HL-60 (cell line): ENCODE measurements around the gene TACR1.

Experiments
- DNase-seq, 2 experiments: peaks; one replicate each; pipeline ENCODE4 v3.0.0-alpha.2; 2010 to 2020; ENCODE audit warnings: low read depth in 1 of 2, low spot score in 1 of 2
- H3K27ac ChIP-seq: fragments of 250-450 bp; sonication (Bioruptor Pico); replicated peaks from 2 replicates; pipeline ENCODE4 v1.5.1; 2020; ENCODE audit warnings: mild to moderate bottlenecking, moderate library complexity
- H3K27me3 ChIP-seq: fragments of 250-450 bp; sonication (Bioruptor Pico); 2 replicates; pipeline ENCODE4 v1.5.1; 2021; ENCODE audit warnings: mild to moderate bottlenecking, moderate library complexity; ENCODE audit not compliant: insufficient read depth, poor library complexity, severe bottlenecking
- H3K4me3 ChIP-seq: replicated peaks from 2 replicates; pipeline ENCODE4 v1.5.1; 2011; ENCODE audit warnings: mild to moderate bottlenecking, control low read depth, low read length; ENCODE audit not compliant: insufficient read depth
- GABPA ChIP-seq: IDR thresholded peaks from 2 replicates; pipeline ENCODE4 v1.6.1; 2012; ENCODE audit warnings: low read depth
- POLR2AphosphoS5 ChIP-seq: IDR thresholded peaks from 2 replicates; pipeline ENCODE4 v1.6.1; 2012; ENCODE audit warnings: low read depth
- SPI1 ChIP-seq: IDR thresholded peaks from 2 replicates; pipeline ENCODE4 v1.6.1; 2012; ENCODE audit warnings: low read depth, mild to moderate bottlenecking, borderline replicate concordance
- TF ChIP-seq, protein P1 (sequence below): IDR thresholded peaks from 2 replicates; pipeline ENCODE4 v1.6.1; 2012; ENCODE audit warnings: low read depth; ENCODE audit not compliant: insufficient replicate concordance
- TF ChIP-seq, protein P2 (sequence below): IDR thresholded peaks from one replicate; pipeline ENCODE4 v1.5.1; 2011; ENCODE audit warnings: low read length, control low read depth, inconsistent platforms; ENCODE audit not compliant: insufficient read depth

TACR1 gene

DNA sequence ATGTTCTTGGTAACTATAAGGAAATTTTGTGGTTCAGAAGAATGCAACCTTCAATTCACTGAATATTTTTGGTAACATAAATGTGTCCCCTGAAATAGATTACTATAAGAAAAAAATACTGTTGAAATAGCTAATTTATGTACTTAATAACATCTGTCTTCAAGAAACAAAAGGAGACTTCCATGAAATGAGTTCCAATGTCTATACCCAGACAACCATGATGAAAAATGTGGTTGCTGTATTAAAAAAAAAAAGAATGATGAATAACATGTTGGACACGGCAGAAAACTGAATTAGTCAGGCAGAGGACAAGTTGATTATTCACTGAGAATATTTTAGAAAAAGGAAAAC lies 98.5 kb downstream of the TACR1 start:
- TF ChIP-seq, protein P1, sequence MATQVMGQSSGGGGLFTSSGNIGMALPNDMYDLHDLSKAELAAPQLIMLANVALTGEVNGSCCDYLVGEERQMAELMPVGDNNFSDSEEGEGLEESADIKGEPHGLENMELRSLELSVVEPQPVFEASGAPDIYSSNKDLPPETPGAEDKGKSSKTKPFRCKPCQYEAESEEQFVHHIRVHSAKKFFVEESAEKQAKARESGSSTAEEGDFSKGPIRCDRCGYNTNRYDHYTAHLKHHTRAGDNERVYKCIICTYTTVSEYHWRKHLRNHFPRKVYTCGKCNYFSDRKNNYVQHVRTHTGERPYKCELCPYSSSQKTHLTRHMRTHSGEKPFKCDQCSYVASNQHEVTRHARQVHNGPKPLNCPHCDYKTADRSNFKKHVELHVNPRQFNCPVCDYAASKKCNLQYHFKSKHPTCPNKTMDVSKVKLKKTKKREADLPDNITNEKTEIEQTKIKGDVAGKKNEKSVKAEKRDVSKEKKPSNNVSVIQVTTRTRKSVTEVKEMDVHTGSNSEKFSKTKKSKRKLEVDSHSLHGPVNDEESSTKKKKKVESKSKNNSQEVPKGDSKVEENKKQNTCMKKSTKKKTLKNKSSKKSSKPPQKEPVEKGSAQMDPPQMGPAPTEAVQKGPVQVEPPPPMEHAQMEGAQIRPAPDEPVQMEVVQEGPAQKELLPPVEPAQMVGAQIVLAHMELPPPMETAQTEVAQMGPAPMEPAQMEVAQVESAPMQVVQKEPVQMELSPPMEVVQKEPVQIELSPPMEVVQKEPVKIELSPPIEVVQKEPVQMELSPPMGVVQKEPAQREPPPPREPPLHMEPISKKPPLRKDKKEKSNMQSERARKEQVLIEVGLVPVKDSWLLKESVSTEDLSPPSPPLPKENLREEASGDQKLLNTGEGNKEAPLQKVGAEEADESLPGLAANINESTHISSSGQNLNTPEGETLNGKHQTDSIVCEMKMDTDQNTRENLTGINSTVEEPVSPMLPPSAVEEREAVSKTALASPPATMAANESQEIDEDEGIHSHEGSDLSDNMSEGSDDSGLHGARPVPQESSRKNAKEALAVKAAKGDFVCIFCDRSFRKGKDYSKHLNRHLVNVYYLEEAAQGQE = no peak
- TF ChIP-seq SPI1 = no peak
- no peak for TF ChIP-seq GABPA
- TF ChIP-seq, protein P2, sequence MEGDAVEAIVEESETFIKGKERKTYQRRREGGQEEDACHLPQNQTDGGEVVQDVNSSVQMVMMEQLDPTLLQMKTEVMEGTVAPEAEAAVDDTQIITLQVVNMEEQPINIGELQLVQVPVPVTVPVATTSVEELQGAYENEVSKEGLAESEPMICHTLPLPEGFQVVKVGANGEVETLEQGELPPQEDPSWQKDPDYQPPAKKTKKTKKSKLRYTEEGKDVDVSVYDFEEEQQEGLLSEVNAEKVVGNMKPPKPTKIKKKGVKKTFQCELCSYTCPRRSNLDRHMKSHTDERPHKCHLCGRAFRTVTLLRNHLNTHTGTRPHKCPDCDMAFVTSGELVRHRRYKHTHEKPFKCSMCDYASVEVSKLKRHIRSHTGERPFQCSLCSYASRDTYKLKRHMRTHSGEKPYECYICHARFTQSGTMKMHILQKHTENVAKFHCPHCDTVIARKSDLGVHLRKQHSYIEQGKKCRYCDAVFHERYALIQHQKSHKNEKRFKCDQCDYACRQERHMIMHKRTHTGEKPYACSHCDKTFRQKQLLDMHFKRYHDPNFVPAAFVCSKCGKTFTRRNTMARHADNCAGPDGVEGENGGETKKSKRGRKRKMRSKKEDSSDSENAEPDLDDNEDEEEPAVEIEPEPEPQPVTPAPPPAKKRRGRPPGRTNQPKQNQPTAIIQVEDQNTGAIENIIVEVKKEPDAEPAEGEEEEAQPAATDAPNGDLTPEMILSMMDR = no peak
- TF ChIP-seq POLR2AphosphoS5 = no peak
- Histone ChIP-seq H3K27me3 (no peaks in the 10 kb centered on the region), H3K27ac (no peak overlapping the region), H3K4me3 (no peak overlapping the region)
- no peak for DNase-seq

DNA sequence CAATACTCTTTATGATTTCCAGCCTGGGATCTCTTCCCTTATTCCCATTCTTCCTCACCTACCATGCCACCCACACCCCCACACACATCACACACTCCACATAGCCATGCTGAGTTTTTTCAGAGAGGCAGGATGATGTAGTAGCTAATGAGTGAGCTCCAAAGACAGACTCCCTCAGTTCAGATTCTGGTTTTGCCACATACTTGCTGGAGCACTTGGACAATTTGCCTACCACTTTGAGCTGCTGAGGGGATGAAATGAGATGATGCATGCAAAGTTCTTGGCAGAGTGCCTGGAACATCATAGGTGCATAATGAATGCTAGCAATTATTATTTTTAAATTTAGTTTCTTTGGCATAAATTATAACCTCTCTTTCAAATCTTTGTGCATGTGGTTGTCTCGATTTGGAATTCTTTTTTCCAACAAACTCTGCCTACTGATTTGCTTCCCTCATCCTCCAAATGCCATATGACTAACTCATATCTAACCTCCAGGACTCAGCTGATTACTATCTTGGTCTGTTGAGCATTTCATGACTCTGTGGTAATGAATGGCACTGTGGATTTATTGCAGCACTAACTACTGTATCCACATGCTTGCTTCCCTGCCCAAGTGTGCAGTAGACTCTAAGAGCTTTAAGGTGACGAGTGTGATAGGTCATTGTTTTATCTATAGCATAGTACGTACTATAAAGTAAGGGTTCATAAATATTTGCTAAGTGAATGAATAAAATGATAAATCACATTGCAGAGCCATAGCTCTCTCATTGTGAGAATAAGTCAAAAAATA lies 99.1 kb downstream of the TACR1 start:
- Histone ChIP-seq H3K4me3 (no peak overlapping the region), H3K27me3 (no peaks in the 10 kb centered on the region), H3K27ac (no peak overlapping the region)
- TF ChIP-seq SPI1 (no peak), GABPA (no peak), POLR2AphosphoS5 (no peak)
- TF ChIP-seq, protein P1 = no peak
- DNase-seq = no peak

DNA sequence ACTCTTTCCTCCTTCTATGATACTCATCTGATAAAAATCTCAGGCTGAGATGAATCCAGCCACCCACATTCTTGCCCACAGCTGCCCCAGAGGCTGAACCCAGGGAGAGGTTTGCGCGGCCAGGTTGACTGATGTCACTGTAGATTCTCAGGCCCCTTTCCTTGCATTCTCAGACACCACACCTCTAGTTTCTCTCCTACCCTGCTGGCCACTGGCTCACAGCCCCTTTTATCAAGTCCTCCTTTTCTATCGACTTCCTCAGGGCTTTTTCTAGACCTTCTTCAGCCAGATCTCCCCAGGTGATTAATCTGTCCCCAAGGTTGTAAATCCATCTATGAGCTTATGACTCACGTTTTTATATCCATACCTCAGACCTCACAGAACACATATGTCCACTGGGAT lies 99.8 kb downstream of the TACR1 start:
- DNase-seq = no peak
- H3K27ac ChIP-seq = no peak overlapping the region
- H3K27me3 ChIP-seq = no peaks in the 10 kb centered on the region
- H3K4me3 ChIP-seq = no peak overlapping the region
- TF ChIP-seq, protein P2 = no peak
- TF ChIP-seq SPI1 (no peak), GABPA (no peak), POLR2AphosphoS5 (no peak)
- TF ChIP-seq, protein P1 = no peak
